ENCODE results near the gene TBL1X.

The TBL1X gene

GRCh38 chrX:9561199-9561598 lies 96.3 kb downstream of the TBL1X start:
- in situ Hi-C loops (cut with MboI; ENCODE audit: low pct_unique_long_range_greater_than_20kb, low sequenced_read_pairs): no loop called here
- DNase-seq: no peak

- in situ Hi-C loops (cut with MboI; ENCODE audit: low pct_unique_long_range_greater_than_20kb, low sequenced_read_pairs): no loop called here
- DNase-seq: no peak
These were observed 98.0 kb downstream of the TBL1X start for GRCh38 chrX:9562851-9563250.

- peak; percentile 23 for DNase-seq
- in situ Hi-C loops (cut with MboI; ENCODE audit: low pct_unique_long_range_greater_than_20kb, low sequenced_read_pairs): no loop called here
These were observed 101.3 kb downstream of the TBL1X start for GRCh38 chrX:9566150-9566621.

GRCh38 chrX:9569876-9570301 lies 105.0 kb downstream of the TBL1X start:
- DNase-seq: no peak
- in situ Hi-C loops (cut with MboI; ENCODE audit: low pct_unique_long_range_greater_than_20kb, low sequenced_read_pairs): no loop called here

GRCh38 chrX:9573282-9574106 lies 108.6 kb downstream of the TBL1X start:
- DNase-seq: peak; percentile 47
- in situ Hi-C loops (cut with MboI; ENCODE audit: low pct_unique_long_range_greater_than_20kb, low sequenced_read_pairs): no loop called here

GRCh38 chrX:9576059-9576458 lies 111.2 kb downstream of the TBL1X start:
- in situ Hi-C loops (cut with MboI; ENCODE audit: low pct_unique_long_range_greater_than_20kb, low sequenced_read_pairs): no loop called here
- DNase-seq: no peak

- DNase-seq: no peak
- in situ Hi-C loops (cut with MboI; ENCODE audit: low pct_unique_long_range_greater_than_20kb, low sequenced_read_pairs): no loop called here
These were observed 112.7 kb downstream of the TBL1X start for GRCh38 chrX:9577555-9577954.

GRCh38 chrX:9578083-9578779 lies 113.4 kb downstream of the TBL1X start:
- in situ Hi-C loops (cut with MboI; ENCODE audit: low pct_unique_long_range_greater_than_20kb, low sequenced_read_pairs): no loop called here

GRCh38 chrX:9581771-9582385 lies 117.0 kb downstream of the TBL1X start:
- in situ Hi-C loops (cut with MboI; ENCODE audit: low pct_unique_long_range_greater_than_20kb, low sequenced_read_pairs): no loop called here
- DNase-seq: no peak

More at GRCh38 chrX:9578083-9578779, 113.4 kb downstream of the TBL1X start:
- no peak for DNase-seq

- in situ Hi-C loops (cut with MboI; ENCODE audit: low pct_unique_long_range_greater_than_20kb, low sequenced_read_pairs): no loop called here
- no peak for DNase-seq
These were observed 118.1 kb downstream of the TBL1X start for GRCh38 chrX:9582956-9583355.

GRCh38 chrX:9586992-9587392 lies 122.1 kb downstream of the TBL1X start:
- no peak for DNase-seq
- in situ Hi-C loops (cut with MboI; ENCODE audit: low pct_unique_long_range_greater_than_20kb, low sequenced_read_pairs): no loop called here

- in situ Hi-C loops (cut with MboI; ENCODE audit: low pct_unique_long_range_greater_than_20kb, low sequenced_read_pairs): no loop called here
These were observed 122.8 kb downstream of the TBL1X start for GRCh38 chrX:9587642-9588041.

GRCh38 chrX:9591496-9591895 lies 126.6 kb downstream of the TBL1X start:
- in situ Hi-C loops (cut with MboI; ENCODE audit: low pct_unique_long_range_greater_than_20kb, low sequenced_read_pairs): no loop called here

More at GRCh38 chrX:9587642-9588041, 122.8 kb downstream of the TBL1X start:
- DNase-seq: no peak

GRCh38 chrX:9593756-9594155 lies 128.9 kb downstream of the TBL1X start:
- in situ Hi-C loops (cut with MboI; ENCODE audit: low pct_unique_long_range_greater_than_20kb, low sequenced_read_pairs): no loop called here
- DNase-seq: no peak

More at GRCh38 chrX:9591496-9591895, 126.6 kb downstream of the TBL1X start:
- no peak for DNase-seq

GRCh38 chrX:9595174-9595573 lies 130.3 kb downstream of the TBL1X start:
- in situ Hi-C loops (cut with MboI; ENCODE audit: low pct_unique_long_range_greater_than_20kb, low sequenced_read_pairs): no loop called here
- no peak for DNase-seq

- no peak for DNase-seq
- in situ Hi-C loops (cut with MboI; ENCODE audit: low pct_unique_long_range_greater_than_20kb, low sequenced_read_pairs): no loop called here
These were observed 132.0 kb downstream of the TBL1X start for GRCh38 chrX:9596837-9597236.

GRCh38 chrX:9597361-9598035 lies 132.6 kb downstream of the TBL1X start:
- no peak for DNase-seq
- in situ Hi-C loops (cut with MboI; ENCODE audit: low pct_unique_long_range_greater_than_20kb, low sequenced_read_pairs): no loop called here

- DNase-seq: no peak
- in situ Hi-C loops (cut with MboI; ENCODE audit: low pct_unique_long_range_greater_than_20kb, low sequenced_read_pairs): no loop called here
These were observed 133.5 kb downstream of the TBL1X start for GRCh38 chrX:9598344-9598743.

- DNase-seq: no peak
- in situ Hi-C loops (cut with MboI; ENCODE audit: low pct_unique_long_range_greater_than_20kb, low sequenced_read_pairs): no loop called here
These were observed 139.5 kb downstream of the TBL1X start for GRCh38 chrX:9604111-9604907.

All from KBM-7 (cell line).